Loucy (cell line): Measurements from ENCODE around the gene CREB3L2.

ENCODE experiments used
- H2AFZ ChIP-seq: fragments of 200-600 bp; sonication (generic); 2 replicates; pipeline ENCODE4 v1.6.0; 2016; ENCODE audit warnings: antibody characterized with exemption, mild to moderate bottlenecking, low read length, moderate library complexity
- H3F3A ChIP-seq: fragments of 200-600 bp; 2 replicates; pipeline ENCODE4 v1.6.0; 2016; ENCODE audit warnings: antibody characterized with exemption, low read depth, mild to moderate bottlenecking
- H3K27me3 ChIP-seq: fragments of 200-600 bp; sonication (generic); 2 replicates; pipeline ENCODE4 v1.6.1; 2014; ENCODE audit warnings: low read length, mild to moderate bottlenecking; ENCODE audit not compliant: insufficient read depth, poor library complexity, severe bottlenecking
- H3K36me3 ChIP-seq: fragments of 200-600 bp; sonication (generic); 2 replicates; pipeline ENCODE4 v1.6.1; 2016; ENCODE audit warnings: low read length; ENCODE audit not compliant: insufficient read depth
- H3K4me1 ChIP-seq: fragments of 200-600 bp; sonication (generic); 2 replicates; pipeline ENCODE4 v1.5.1; 2014; ENCODE audit warnings: low read length, mild to moderate bottlenecking; ENCODE audit not compliant: insufficient read depth, poor library complexity, severe bottlenecking
- H3K4me2 ChIP-seq: fragments of 200-600 bp; sonication (generic); 2 replicates; pipeline ENCODE4 v1.6.0; 2014; ENCODE audit warnings: antibody characterized with exemption, low read length, low read depth, mild to moderate bottlenecking; ENCODE audit not compliant: poor library complexity, severe bottlenecking
- H3K4me3 ChIP-seq: fragments of 200-600 bp; sonication (generic); 2 replicates; pipeline ENCODE4 v1.5.1; 2014; ENCODE audit warnings: low read length, mild to moderate bottlenecking, mixed read lengths; ENCODE audit not compliant: poor library complexity, severe bottlenecking
- H3K79me2 ChIP-seq: fragments of 200-600 bp; sonication (generic); 2 replicates; pipeline ENCODE4 v1.6.1; 2014; ENCODE audit warnings: low read length; ENCODE audit not compliant: insufficient read depth
- H3K9ac ChIP-seq: fragments of 200-600 bp; sonication (generic); 2 replicates; pipeline ENCODE4 v1.6.0; 2014; ENCODE audit warnings: mild to moderate bottlenecking, low read depth, low read length, moderate library complexity; ENCODE audit not compliant: poor library complexity, severe bottlenecking
- H3K9me2 ChIP-seq: fragments of 200-600 bp; sonication (generic); replicated peaks from 2 replicates; pipeline ENCODE4 v1.6.1; 2016; ENCODE audit warnings: low read depth, low read length, mixed read lengths
- H3K9me3 ChIP-seq: fragments of 200-600 bp; sonication (generic); 2 replicates; pipeline ENCODE4 v1.6.1; 2014; ENCODE audit warnings: mild to moderate bottlenecking, antibody characterized with exemption, low read length, low read depth; ENCODE audit not compliant: insufficient read depth
- H4K20me1 ChIP-seq: fragments of 200-600 bp; sonication (generic); 2 replicates; pipeline ENCODE4 v1.6.0; 2014; ENCODE audit warnings: antibody characterized with exemption, low read length, mild to moderate bottlenecking; ENCODE audit not compliant: insufficient read depth, poor library complexity, severe bottlenecking
- CTCF ChIP-seq: fragments of 200-600 bp; sonication (generic); conservative IDR thresholded peaks from 2 replicates; pipeline ENCODE4 v1.5.1; 2014; ENCODE audit warnings: mild to moderate bottlenecking, antibody characterized with exemption, low read length
- EZH2phosphoT487 ChIP-seq: fragments of 200-600 bp; IDR thresholded peaks from 2 replicates; pipeline ENCODE4 v1.6.1; 2018; ENCODE audit warnings: antibody characterized with exemption, mild to moderate bottlenecking, moderate library complexity, borderline replicate concordance

The CREB3L2 gene

GRCh38 chr7:138002096-138002827, 376 bp upstream of the CREB3L2 start:
- H3K4me3 ChIP-seq: peak overlapping the region; percentile 78
- no peaks in the 10 kb centered on the region for H3K9me3 ChIP-seq
- H3K79me2 ChIP-seq: peaks cover 43% of the 10 kb centered on the region
- peak overlapping the region; percentile 78 for H3K4me2 ChIP-seq
- H3K9me2 ChIP-seq: no peaks in the 10 kb centered on the region
- peak overlapping the region; percentile 73 for H3K9ac ChIP-seq
- peak overlapping the region; percentile 86 for H2AFZ ChIP-seq
- H4K20me1 ChIP-seq: peaks cover 5% of the 10 kb centered on the region
- peaks cover 15% of the 10 kb centered on the region; the same call in 1 of the 2 replicates for H3F3A ChIP-seq
- H3K27me3 ChIP-seq: no peaks in the 10 kb centered on the region
- peaks cover 38% of the 10 kb centered on the region for H3K4me1 ChIP-seq
- no peaks in the 10 kb centered on the region for H3K36me3 ChIP-seq
- TF ChIP-seq EZH2phosphoT487 (no peak), CTCF (peak; percentile 94)

- H3K36me3 ChIP-seq: no peaks in the 10 kb centered on the region
- no peaks in the 10 kb centered on the region for H3K9me3 ChIP-seq
- H3K4me2 ChIP-seq: peak overlapping the region; percentile 78
- no peaks in the 10 kb centered on the region for H3K9me2 ChIP-seq
- TF ChIP-seq EZH2phosphoT487: no peak
- no peak for TF ChIP-seq CTCF
- peak overlapping the region; percentile 78 for H3K4me3 ChIP-seq
- peaks cover 21% of the 10 kb centered on the region for H3F3A ChIP-seq
- H2AFZ ChIP-seq: peak overlapping the region; percentile 18
- peaks cover 56% of the 10 kb centered on the region for H3K79me2 ChIP-seq
- peak overlapping the region; percentile 73 for H3K9ac ChIP-seq
- H3K4me1 ChIP-seq: peaks cover 56% of the 10 kb centered on the region
- no peaks in the 10 kb centered on the region for H3K27me3 ChIP-seq
- peaks cover 5% of the 10 kb centered on the region for H4K20me1 ChIP-seq
These were observed 1.7 kb downstream of the CREB3L2 start for GRCh38 chr7:138000081-138000701.

GRCh38 chr7:137999496-138000080, 2.3 kb downstream of the CREB3L2 start:
- Histone ChIP-seq H3K4me2 (peak overlapping the region; percentile 78), H3K36me3 (no peaks in the 10 kb centered on the region), H3K9me3 (no peaks in the 10 kb centered on the region), H3K4me3 (peak overlapping the region; percentile 78), H2AFZ (peak overlapping the region; percentile 18; the same call in 1 of the 2 replicates), H3K79me2 (peaks cover 61% of the 10 kb centered on the region), H3K27me3 (no peaks in the 10 kb centered on the region), H3K4me1 (peaks cover 54% of the 10 kb centered on the region), H3F3A (peaks cover 21% of the 10 kb centered on the region), H3K9me2 (no peaks in the 10 kb centered on the region), H4K20me1 (peaks cover 5% of the 10 kb centered on the region), H3K9ac (peak overlapping the region; percentile 73)
- no peak for TF ChIP-seq EZH2phosphoT487
